ENCODE data around the gene ZNF770. TPM values are rescaled to one million over a fixed set of nuclear protein-coding genes. Genes with fewer than 3 reads are reported as not detected.

The ZNF770 gene
- total and polyA plus RNA-seq, 9 of the 15 experiments (the other 6 are each of a cell fraction or from before 2014, with no cell fraction given) = 3.4 to 50.8 (median 40.3) TPM

DNA sequence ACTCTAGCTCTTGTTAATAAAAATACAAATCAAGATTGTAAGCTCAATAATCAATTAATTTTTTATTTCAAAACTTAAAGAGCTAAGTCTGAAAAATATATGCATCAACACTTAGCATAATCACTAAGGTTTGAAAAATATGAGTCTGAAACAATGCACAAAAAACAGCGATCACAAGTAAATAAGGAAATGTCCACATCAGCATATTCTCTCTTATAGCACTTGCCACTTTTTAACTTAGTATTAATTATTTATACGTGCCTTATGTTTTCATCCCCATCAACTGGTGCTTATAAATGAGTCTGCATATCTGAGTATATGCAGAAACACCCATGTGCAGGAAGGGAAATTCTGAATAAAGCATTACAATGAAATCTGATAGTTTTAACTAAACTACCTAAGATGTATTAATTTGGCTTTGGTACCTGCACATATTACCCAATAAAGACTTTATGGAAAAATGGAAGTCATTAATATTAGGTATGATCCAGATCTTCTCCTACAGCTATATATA lies 46.8 kb downstream of the ZNF770 start:
- 92% methylated on average over 2 of the region's 2 CpGs for WGBS (ENCODE audit: insufficient coverage, low coverage, missing lambda C conversion rate)
- no TSS peak for BruUV-seq (replicated peaks)
- Histone ChIP-seq H3K27ac (ENCODE audit: extremely low read depth, low read depth, low read length) (no peak overlapping the region), H4K20me1 (replicated peaks; ENCODE audit: control insufficient read depth, insufficient read depth, low read length) (no peaks in the 10 kb centered on the region), H2AFZ (ENCODE audit: low read depth, low read length) (no peak overlapping the region), H3K9me3 (replicated peaks; ENCODE audit: control insufficient read depth, insufficient read depth, low read depth, low read length) (no peaks in the 10 kb centered on the region), H3K9me1 (ENCODE audit: control insufficient read depth, insufficient read depth, low read length) (no peaks in the 10 kb centered on the region), H3K4me2 (ENCODE audit: insufficient read depth, low read length) (no peak overlapping the region), H3K4me3 (no peak overlapping the region), H3K4me1 (replicated peaks in 1 of 2; ENCODE audit: control insufficient read depth in 2 of 2, insufficient read depth in 2 of 2, low read length in 2 of 2) (peaks cover 0 to 3% of the 10 kb centered on the region in 2 experiments; a peak in 1 of 5 replicates), H3K27me3 (ENCODE audit: control insufficient read depth in 2 of 2, insufficient read depth in 2 of 2, low read length in 2 of 2) (no peaks in the 10 kb centered on the region), H3K79me2 (ENCODE audit: control insufficient read depth, insufficient read depth, low read length) (no peaks in the 10 kb centered on the region), H3K9ac (ENCODE audit: insufficient read depth in 1 of 2, low read depth in 2 of 2, low read length in 2 of 2) (no peak overlapping the region), H3K36me3 (ENCODE audit: control insufficient read depth, insufficient read depth, low read length) (peaks cover 81% of the 10 kb centered on the region)
- in situ Hi-C loops (cut with MboI) (no loop called here), intact Hi-C loops (cut with micrococcal nuclease) (no loop called here)
- ATAC-seq (no peak), FAIRE-seq (no peak), DNase-seq (ENCODE audit: extremely low read depth in 1 of 4, low spot score in 3 of 4) (no peak)
- TF ChIP-seq ZNF316 (IDR thresholded peaks at IDR 0.05) (peak; percentile 83), MAFF (IDR thresholded peaks at IDR 0.05; ENCODE audit: low read length) (peak; percentile 52), NCOA1 (IDR thresholded peaks at IDR 0.05; ENCODE audit: low read depth) (no peak), ZNF165 (CRISPR knock-in tag; IDR thresholded peaks at IDR 0.05; ENCODE audit: borderline replicate concordance) (no peak), MAFG (tag; conservative IDR thresholded peaks at IDR 0.05) (peak; percentile 50; the same call in 1 of the 2 replicates), TCF3 (CRISPR knock-in tag; IDR thresholded peaks at IDR 0.05) (no peak), TOE1 (IDR thresholded peaks at IDR 0.05; ENCODE audit: borderline replicate concordance) (no peak), TOE1 (CRISPR knock-in tag; IDR thresholded peaks at IDR 0.05; ENCODE audit: borderline replicate concordance, low read depth) (no peak), FOS (IDR thresholded peaks at IDR 0.05; ENCODE audit: extremely low read depth, insufficient read length) (no peak), ZNF766 (CRISPR knock-in tag; conservative IDR thresholded peaks at IDR 0.05) (no peak), KLF13 (tag; IDR thresholded peaks at IDR 0.05; ENCODE audit: borderline replicate concordance, low read depth) (no peak), ZBTB17 (CRISPR knock-in tag; IDR thresholded peaks at IDR 0.05) (no peak), NUFIP1 (IDR thresholded peaks at IDR 0.05; ENCODE audit: partially characterized antibody) (no peak), MAFK (IDR thresholded peaks at IDR 0.05; ENCODE audit: low read length) (peak; percentile 54; the same call in 1 of the 2 replicates), C11orf30 (IDR thresholded peaks at IDR 0.05; ENCODE audit: low read depth) (peak; percentile 62; the same call in 1 of the 2 replicates), XRCC5 (IDR thresholded peaks at IDR 0.05; ENCODE audit: low read depth, low read length) (no peak)
- TF ChIP-seq, protein P1, sequence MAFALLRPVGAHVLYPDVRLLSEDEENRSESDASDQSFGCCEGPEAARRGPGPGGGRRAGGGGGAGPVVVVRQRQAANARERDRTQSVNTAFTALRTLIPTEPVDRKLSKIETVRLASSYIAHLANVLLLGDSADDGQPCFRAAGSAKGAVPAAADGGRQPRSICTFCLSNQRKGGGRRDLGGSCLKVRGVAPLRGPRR (CRISPR knock-in tag; IDR thresholded peaks at IDR 0.05) = no peak
- TF ChIP-seq, protein P2, sequence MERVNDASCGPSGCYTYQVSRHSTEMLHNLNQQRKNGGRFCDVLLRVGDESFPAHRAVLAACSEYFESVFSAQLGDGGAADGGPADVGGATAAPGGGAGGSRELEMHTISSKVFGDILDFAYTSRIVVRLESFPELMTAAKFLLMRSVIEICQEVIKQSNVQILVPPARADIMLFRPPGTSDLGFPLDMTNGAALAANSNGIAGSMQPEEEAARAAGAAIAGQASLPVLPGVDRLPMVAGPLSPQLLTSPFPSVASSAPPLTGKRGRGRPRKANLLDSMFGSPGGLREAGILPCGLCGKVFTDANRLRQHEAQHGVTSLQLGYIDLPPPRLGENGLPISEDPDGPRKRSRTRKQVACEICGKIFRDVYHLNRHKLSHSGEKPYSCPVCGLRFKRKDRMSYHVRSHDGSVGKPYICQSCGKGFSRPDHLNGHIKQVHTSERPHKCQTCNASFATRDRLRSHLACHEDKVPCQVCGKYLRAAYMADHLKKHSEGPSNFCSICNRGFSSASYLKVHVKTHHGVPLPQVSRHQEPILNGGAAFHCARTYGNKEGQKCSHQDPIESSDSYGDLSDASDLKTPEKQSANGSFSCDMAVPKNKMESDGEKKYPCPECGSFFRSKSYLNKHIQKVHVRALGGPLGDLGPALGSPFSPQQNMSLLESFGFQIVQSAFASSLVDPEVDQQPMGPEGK (CRISPR knock-in tag; IDR thresholded peaks at IDR 0.05; ENCODE audit: borderline replicate concordance) = no peak
- ChIA-PET POLR2A (interaction anchor here (1.7 kb wide), 1 partner anchor 9 kb away, joined by 4 read pairs; no protein-coding TSS in a partner anchor), CTCF (ENCODE audit: low intra/inter-chr PET ratio) (no interaction called here)

All from K562 (cell line).